Parathyroid adenoma (tissue), 2 donors: Measurements from ENCODE around the gene FOXS1.
"Not testable (repeated sequence)": the region's sequence is repeated elsewhere in the genome, so short reads cannot be mapped to it uniquely, and the experiment has no call there.

Experiments used
- H2AFZ ChIP-seq: fragments of 300-600 bp; sonication (generic); one replicate; pipeline ENCODE4 v1.7.0; 2017; ENCODE audit warnings: antibody characterized with exemption, mild to moderate bottlenecking
- H3K27ac ChIP-seq: fragments of 300-600 bp; sonication (generic); one replicate; pipeline ENCODE4 v1.7.0; 2017
- H3K27me3 ChIP-seq: fragments of 300-600 bp; sonication (generic); one replicate; pipeline ENCODE4 v1.7.0; 2017; ENCODE audit warnings: low read length; ENCODE audit not compliant: control insufficient read depth, insufficient read depth
- H3K36me3 ChIP-seq: fragments of 300-600 bp; sonication (generic); one replicate; pipeline ENCODE4 v1.7.0; 2017; ENCODE audit warnings: low read length; ENCODE audit not compliant: control insufficient read depth, insufficient read depth
- H3K4me1 ChIP-seq: fragments of 300-600 bp; sonication (generic); one replicate; pipeline ENCODE4 v1.7.0; 2017; ENCODE audit warnings: control low read depth
- H3K4me2 ChIP-seq: fragments of 300-600 bp; sonication (generic); one replicate; pipeline ENCODE4 v1.7.0; 2017; ENCODE audit warnings: low read length
- H3K4me3 ChIP-seq: fragments of 300-600 bp; sonication (generic); one replicate; pipeline ENCODE4 v1.7.0; 2017; ENCODE audit warnings: low read depth, low read length
- H3K79me2 ChIP-seq: fragments of 300-600 bp; sonication (generic); one replicate; pipeline ENCODE4 v1.7.0; 2017; ENCODE audit warnings: control low read depth
- H3K9ac ChIP-seq: fragments of 300-600 bp; sonication (generic); one replicate; pipeline ENCODE4 v1.7.0; 2017; ENCODE audit warnings: mild to moderate bottlenecking
- H3K9me3 ChIP-seq: fragments of 300-600 bp; sonication (generic); one replicate; pipeline ENCODE4 v1.7.0; 2017; ENCODE audit warnings: low read length; ENCODE audit not compliant: control insufficient read depth
- CTCF ChIP-seq: fragments of 300-600 bp; sonication (generic); IDR thresholded peaks from one replicate; pipeline ENCODE4 v1.7.0; 2017; ENCODE audit warnings: antibody characterized with exemption, mild to moderate bottlenecking
- donor health status: primary hyperparathyroidism.

FOXS1 gene

DNA sequence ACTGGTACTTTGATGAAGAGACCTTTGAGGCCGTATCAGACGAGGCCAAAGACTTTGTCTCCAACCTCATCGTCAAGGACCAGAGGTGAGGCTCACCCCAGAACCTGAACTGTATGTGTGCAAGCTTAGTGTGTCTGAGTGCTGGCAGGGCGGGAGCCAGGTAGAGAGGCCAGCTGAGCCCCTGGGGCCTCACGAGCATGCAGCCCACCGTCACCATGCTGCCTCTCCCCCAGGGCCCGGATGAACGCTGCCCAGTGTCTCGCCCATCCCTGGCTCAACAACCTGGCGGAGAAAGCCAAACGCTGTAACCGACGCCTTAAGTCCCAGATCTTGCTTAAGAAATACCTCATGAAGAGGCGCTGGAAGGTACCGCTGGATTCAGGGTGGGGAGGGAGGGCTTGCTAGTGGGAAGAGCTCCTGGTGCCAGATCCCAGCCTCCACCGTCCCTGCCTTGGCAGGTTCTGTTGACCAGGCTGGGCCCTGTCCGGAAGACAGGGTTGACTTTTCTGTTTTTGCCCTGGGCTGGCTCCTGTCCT, 13.6 kb downstream of the FOXS1 start:
- Histone ChIP-seq H2AFZ (no peak overlapping the region), H3K27me3 (no peaks in the 10 kb centered on the region), H3K36me3 (no peaks in the 10 kb centered on the region), H3K79me2 (no peaks in the 10 kb centered on the region), H3K9ac (no peak overlapping the region), H3K27ac (no peak overlapping the region), H3K4me2 (no peak overlapping the region), H3K9me3 (no peaks in the 10 kb centered on the region), H3K4me3 (no peak overlapping the region), H3K4me1 (peaks cover 3% of the 10 kb centered on the region)
- no peak for TF ChIP-seq CTCF

GRCh38 chr20:31831211-31831610, 14.2 kb downstream of the FOXS1 start:
- TF ChIP-seq CTCF: no peak
- Histone ChIP-seq H2AFZ (no peak overlapping the region), H3K4me3 (no peak overlapping the region), H3K9ac (no peak overlapping the region), H3K27me3 (no peaks in the 10 kb centered on the region), H3K79me2 (no peaks in the 10 kb centered on the region), H3K4me2 (no peak overlapping the region), H3K4me1 (no peaks in the 10 kb centered on the region), H3K27ac (no peak overlapping the region), H3K36me3 (no peaks in the 10 kb centered on the region), H3K9me3 (no peaks in the 10 kb centered on the region)

DNA sequence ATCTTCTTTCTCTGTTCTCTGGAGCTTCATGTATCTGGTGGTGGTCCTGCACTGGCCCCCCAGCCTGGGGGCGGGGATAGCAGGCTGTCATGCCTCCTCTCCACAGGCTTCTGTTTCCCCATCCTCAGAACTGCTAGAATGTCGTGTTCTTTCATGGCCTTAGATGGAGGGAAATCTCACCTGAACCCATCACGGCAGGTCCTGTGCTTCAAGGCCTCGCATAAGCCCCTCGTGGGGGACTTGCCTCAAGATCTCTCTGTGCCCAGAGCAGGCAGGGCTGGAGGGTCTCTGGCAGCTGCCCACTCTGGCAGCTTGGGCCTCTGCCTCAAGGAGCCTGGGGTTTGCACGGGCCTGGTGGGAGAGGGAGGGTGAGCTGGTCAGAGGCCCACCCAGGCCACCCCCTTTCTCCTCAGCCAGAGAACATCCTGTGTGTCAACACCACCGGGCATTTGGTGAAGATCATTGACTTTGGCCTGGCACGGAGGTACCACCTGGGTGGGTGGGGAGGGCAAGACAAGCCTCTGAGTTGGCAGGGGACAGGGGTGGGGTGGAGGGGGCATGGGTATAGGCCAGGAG, 14.9 kb downstream of the FOXS1 start:
- TF ChIP-seq CTCF: no peak
- H2AFZ ChIP-seq: no peak overlapping the region
- no peak overlapping the region for H3K4me3 ChIP-seq
- H3K4me2 ChIP-seq: no peak overlapping the region
- H3K27ac ChIP-seq: no peak overlapping the region
- H3K9ac ChIP-seq: no peak overlapping the region
- H3K79me2 ChIP-seq: no peaks in the 10 kb centered on the region
- H3K9me3 ChIP-seq: no peaks in the 10 kb centered on the region
- no peaks in the 10 kb centered on the region for H3K4me1 ChIP-seq
- no peaks in the 10 kb centered on the region for H3K27me3 ChIP-seq
- H3K36me3 ChIP-seq: no peaks in the 10 kb centered on the region

DNA sequence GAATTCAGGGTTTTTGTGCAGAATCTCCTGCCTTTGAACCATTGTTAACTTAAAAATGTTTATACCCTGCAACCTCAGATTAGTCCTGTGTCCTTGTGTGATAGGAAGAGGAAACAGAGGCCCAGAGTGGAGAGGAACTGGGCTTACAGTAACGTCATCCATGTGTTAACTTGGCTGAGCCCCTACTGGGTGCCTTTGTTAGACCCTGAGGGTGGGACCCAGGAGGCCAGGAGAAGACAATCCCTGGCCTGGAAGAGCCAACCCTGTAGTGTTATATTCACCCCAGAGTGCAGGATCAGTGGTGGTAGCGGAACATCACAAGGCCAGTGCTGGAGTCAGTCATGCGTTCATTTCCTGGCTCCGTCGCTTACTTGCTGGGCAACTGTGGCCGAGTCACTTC, 15.7 kb downstream of the FOXS1 start:
- Histone ChIP-seq H3K27ac (no peak overlapping the region), H3K79me2 (no peaks in the 10 kb centered on the region), H3K4me3 (no peak overlapping the region), H3K4me1 (no peaks in the 10 kb centered on the region), H3K9ac (no peak overlapping the region), H2AFZ (no peak overlapping the region), H3K27me3 (no peaks in the 10 kb centered on the region), H3K4me2 (no peak overlapping the region), H3K36me3 (no peaks in the 10 kb centered on the region), H3K9me3 (no peaks in the 10 kb centered on the region)
- no peak for TF ChIP-seq CTCF

DNA sequence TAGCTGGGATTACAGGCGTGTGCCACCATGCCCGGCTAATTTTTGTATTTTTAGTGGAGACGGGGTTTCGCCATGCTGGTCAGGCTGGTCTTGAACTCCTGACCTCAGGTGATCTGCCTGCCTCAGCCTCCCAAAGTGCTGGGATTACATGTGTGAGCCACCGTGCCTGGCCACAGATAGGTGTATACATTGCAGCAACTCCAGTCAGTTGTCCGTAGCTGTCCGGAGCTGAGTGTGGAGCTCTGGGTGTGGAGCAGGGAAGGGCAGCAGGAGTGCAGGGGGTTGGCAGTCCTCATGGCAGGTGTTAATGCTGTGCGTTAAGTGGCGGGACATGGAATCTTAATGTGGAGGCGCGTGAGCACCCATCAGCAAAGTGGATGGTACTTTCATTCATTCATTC, 17.4 kb downstream of the FOXS1 start:
- not testable (repeated sequence) for H2AFZ ChIP-seq, H3K27ac ChIP-seq, H3K4me1 ChIP-seq, H3K4me3 ChIP-seq, H3K9ac ChIP-seq, H3K4me2 ChIP-seq, H3K79me2 ChIP-seq, H3K27me3 ChIP-seq, H3K36me3 ChIP-seq, H3K9me3 ChIP-seq
